GM20431 (cell line): ENCODE measurements around the gene UBA3.

Experiments used
- in situ Hi-C: fragments of 300-500 bp; cut with MseI, MboI; formaldehyde crosslinking; loops from one replicate; pipeline ENCODE4 v1.15.0; 2020; ENCODE audit warnings: low sequenced_read_pairs; ENCODE audit not compliant: unreplicated experiment

Gene UBA3

DNA sequence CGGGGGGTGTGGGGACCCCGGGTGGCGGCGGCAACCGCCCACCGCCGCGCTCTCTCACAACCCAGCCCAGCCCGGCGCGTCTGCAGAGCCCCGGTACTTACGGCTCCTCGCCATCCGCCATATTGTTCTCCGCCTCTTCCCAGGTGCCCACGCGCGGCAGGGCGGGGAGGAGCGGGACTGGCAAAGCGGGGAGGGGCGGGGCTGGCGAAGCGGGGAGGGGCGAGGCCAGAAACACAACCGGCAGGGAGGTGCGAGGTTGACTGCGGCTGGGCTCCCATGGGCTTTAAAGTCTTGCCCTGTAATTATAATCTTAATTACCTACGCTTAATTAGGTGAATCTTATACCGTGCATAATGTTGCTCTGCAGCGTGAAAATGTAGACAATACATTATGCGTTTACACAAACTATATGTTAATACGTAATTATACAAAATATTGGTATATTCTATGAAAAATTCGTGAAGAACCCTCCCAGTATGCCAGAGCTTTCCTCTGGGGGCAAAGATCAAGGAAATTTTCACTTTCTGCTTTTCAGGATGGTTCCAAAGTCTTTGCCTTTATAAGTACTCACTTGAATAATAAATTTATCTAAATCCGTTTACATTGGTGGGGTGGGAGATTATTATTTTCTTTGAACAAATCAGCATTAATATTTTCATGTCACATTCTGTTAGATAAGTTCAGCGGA lies at the start of gene UBA3:
Gene UBA3, minus strand, starts transcription at position 133 of the 688 bp plus-strand sequence. Its CDS starts 12 bp downstream, at position 121.
- in situ Hi-C loops, result no loop called here

DNA sequence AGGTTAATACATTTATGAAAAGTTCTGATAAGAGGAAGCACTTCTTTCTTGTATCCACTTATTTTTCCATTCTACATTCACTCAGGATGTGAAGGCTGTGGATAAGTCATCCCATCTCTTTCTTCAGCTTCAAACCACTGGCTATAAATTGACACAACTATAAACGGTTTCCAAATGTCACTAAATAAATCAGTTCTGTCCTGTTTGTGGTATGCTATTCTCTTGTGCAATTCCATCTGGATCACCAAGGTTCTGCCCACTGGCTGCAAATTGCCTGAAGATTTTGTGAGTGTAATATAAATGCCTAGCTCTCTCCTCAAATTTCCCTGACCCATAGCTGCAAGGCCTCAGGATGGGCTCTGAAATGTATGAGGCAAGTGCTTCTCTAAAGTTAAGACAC lies 49.4 kb upstream of the UBA3 start:
- in situ Hi-C loops, result no loop called here

GRCh38 chr3:69128509-69128908 lies 48.3 kb upstream of the UBA3 start:
- in situ Hi-C loops, result no loop called here

DNA sequence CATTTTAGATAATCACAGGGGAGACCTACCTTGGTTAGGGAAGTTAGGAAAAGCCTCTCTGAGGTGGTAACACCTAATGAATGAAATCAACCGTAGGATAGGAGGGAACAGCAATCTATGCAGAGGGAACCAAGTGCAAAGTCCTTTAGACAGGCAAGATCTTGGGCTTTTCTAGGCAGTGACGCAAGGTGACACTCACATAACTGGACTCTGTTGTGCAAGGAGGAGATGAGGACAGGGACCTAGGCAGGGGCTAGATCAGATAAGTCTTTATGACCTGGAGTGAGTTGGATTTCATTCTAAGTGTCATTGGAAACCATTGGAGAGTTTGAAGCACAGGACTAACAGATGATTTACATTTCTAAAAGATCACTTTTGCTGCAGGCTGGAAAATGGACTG lies 46.8 kb upstream of the UBA3 start:
- in situ Hi-C loops, result no loop called here

- in situ Hi-C loops, result no loop called here
Measured at GRCh38 chr3:69126216-69126615, 46.1 kb upstream of the UBA3 start.

GRCh38 chr3:69122403-69122802 lies 42.2 kb upstream of the UBA3 start, which contains the start of gene LMOD3:
Gene LMOD3 (minus strand): TSS chr3:69122595. CDS start chr3:69122386, 209 bp downstream.
- in situ Hi-C loops, result no loop called here

- in situ Hi-C loops, result no loop called here
Measured at GRCh38 chr3:69121950-69122349, 41.8 kb upstream of the UBA3 start.

- in situ Hi-C loops, result no loop called here
Measured at GRCh38 chr3:69121513-69121912, 41.3 kb upstream of the UBA3 start.

GRCh38 chr3:69120879-69121464 lies 40.8 kb upstream of the UBA3 start:
- in situ Hi-C loops, result no loop called here

DNA sequence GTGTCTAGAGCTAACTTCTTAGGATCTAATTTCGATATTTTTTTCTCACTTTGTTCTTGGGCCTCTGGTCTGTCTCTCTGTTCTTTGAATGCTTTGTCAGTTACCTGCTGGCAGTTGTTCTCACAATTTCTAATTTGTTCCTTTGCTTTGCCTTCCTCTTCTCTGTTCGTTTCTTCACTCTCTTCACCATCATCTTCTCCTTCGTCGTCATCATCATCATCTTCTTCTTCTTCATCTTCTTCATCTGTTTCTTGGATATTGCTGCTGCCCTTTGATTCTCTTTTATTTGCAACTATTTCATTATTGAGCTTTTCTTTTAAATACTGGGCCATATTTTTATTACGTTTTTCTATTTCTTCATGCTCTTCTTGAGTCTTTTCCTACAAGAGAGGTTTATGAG lies 39.5 kb upstream of the UBA3 start:
- in situ Hi-C loops, result no loop called here

DNA sequence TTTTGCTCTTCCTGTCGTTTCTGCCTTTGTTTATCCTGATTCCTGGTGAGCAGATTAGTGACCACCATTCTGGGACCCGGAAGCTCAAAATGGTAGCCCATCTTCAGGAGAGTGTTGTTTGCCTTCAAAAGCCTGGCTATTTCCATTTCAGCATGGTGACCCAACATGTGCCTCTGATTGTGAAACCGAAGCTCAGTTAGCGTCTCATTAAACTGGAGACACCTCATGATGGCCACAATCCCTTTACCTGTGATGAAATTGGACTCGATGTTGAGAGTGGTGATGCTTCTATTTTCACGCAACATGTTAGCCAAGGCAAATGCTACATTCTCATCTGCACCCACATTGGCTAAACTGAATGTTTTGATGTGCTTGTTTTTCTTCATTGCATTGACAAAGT lies 39.0 kb upstream of the UBA3 start:
- in situ Hi-C loops, result no loop called here

DNA sequence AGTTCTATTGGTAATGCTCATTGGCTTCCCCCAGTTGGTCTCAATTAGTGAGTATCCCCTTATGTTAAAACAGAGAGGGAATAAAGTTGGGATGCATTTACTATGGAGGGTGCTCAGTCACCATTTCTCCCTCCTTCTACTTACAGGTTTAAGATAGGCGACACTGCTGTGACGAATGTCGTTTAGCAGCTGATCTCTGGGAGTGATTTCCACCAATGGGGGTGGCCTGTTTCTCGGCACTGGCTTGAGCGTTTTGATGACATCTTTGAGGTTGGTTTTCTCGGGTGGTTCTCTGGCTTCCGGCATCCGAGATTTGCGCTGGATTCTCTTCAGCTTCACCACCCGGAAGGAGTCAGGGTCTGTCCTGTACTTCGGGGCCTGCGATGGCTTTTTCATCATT lies 38.4 kb upstream of the UBA3 start:
- in situ Hi-C loops, result no loop called here

- in situ Hi-C loops, result no loop called here
Measured at GRCh38 chr3:69116897-69117296, 36.7 kb upstream of the UBA3 start.

DNA sequence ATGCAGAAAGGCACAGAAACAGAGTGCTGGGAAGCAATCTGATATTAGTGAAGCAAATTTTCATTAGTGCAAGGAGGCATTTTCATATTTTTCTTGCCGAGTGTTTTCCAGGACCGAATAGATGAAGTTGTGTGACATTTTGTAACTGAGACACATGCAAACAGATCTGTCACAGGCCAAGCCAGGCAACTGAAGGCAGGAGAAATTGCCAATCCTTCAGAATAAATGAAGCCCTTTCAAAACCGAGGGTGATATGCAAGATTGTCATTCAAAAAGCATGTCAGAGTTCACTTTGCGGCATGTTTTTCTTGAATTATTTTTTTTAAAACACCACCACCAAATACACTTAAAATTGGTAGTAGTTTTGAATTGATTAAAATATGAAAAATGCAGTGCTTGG lies 36.0 kb upstream of the UBA3 start:
- in situ Hi-C loops, result no loop called here

- in situ Hi-C loops, result no loop called here
Measured at GRCh38 chr3:69115731-69116130, 35.6 kb upstream of the UBA3 start.

GRCh38 chr3:69113536-69113935 lies 33.4 kb upstream of the UBA3 start:
- in situ Hi-C loops, result no loop called here

DNA sequence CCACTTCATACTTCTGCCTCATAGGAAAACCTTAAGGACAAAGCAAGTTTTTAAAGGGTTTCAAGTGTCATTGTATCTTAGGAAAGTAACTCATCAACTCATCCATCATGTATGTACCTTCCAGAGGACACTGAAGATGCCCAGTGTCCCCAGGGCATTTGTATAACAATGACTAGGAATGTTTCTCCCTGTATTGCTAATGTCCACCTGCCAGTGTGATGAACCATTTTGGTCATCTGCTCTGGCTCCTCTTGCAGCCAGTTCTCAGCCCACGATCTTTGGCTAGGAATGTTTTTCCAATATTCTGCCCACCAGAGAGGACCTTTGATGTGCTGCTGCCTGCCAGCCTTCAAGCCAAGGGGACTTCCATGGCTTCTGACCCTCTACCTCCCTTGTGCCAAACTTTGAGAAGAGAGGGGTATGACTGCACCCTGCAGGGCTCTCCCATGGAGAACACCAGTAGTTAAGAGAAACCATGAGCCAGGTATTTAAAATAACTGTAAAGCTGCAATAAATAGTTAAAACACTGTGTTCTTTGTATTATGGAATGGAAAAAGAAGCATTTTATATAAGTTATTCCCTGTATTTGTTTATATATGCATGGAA lies 30.9 kb upstream of the UBA3 start:
- in situ Hi-C loops, result no loop called here

DNA sequence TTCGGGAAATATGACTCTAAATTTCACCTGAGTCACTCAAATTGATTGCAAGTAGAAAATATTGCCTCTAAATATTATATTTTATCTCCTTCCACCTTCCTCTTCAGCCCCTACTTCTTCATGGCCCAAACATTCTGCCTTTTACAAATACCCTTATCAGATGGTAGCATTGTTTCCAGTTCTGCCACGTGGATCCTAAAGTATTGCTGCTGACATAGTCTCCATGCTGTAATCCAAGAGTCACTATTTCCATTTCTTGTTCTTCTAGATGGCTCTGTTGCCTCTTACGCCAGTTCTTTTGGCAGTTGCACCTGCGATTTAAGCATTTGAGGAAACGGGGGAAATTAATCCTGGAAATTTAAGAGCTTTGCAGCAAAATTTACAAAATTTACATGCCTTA lies 28.6 kb upstream of the UBA3 start:
- in situ Hi-C loops, result no loop called here

GRCh38 chr3:69107841-69108240 lies 27.7 kb upstream of the UBA3 start:
- in situ Hi-C loops, result no loop called here

DNA sequence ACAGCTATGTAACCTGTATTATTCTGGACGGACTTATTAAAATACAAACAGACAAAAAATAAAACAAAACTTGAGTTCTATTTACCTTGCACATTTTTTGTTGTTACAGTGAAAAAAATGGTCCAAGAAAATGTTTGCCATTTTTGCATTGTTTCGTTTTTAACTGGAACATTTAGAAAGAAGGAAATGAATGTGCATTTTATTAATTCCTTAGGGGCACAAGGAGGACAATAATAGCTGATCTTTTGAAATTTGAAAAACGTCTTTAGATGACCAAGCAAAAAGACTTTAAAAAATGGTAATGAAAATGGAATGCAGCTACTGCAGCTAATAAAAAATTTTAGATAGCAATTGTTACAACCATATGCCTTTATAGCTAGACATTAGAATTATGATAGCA lies 25.2 kb upstream of the UBA3 start:
- in situ Hi-C loops, result no loop called here

DNA sequence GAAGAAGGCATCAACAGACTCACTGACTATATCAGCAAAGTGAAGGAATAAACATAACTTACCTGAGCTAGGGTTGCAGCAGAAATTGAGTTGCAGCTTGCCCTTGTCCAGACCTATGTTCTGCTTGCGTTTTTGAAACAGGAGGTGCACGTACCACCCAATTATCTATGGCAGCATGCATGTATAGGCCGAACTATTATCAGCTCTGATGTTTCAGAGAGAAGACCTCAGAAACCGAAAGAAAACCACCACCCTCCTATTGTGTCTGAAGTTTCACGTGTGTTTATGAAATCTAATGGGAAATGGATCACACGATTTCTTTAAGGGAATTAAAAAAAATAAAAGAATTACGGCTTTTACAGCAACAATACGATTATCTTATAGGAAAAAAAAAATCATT lies 24.4 kb upstream of the UBA3 start:
- in situ Hi-C loops, result no loop called here

DNA sequence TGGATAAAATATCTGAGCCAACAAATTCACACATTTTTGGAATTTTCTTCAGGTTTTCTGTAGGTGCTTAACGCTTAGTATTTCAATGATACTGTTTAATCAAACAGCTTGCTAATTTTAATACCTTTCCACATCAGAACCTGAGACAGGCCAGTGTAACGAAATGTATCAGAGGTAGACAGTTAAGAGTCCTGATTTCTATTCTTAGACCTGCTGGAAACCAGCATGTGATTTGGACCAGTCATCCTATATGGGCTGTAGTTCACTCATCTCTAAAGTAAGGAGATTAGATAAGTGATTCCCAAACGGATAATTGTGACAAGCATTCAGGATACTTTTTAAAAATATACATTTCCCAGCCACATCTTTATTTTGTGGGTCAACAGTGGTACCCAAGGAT lies 23.0 kb upstream of the UBA3 start:
- in situ Hi-C loops, result no loop called here
